HG03103 (cell line): Measurements from ENCODE around the gene SUSD1.

Experiments used
- ATAC-seq: cut with Tn5 transposase; IDR thresholded peaks from one replicate; pipeline ENCODE4 v1.9.1; 2021; ENCODE audit warnings: low read depth; ENCODE audit not compliant: unreplicated experiment

Gene SUSD1

DNA sequence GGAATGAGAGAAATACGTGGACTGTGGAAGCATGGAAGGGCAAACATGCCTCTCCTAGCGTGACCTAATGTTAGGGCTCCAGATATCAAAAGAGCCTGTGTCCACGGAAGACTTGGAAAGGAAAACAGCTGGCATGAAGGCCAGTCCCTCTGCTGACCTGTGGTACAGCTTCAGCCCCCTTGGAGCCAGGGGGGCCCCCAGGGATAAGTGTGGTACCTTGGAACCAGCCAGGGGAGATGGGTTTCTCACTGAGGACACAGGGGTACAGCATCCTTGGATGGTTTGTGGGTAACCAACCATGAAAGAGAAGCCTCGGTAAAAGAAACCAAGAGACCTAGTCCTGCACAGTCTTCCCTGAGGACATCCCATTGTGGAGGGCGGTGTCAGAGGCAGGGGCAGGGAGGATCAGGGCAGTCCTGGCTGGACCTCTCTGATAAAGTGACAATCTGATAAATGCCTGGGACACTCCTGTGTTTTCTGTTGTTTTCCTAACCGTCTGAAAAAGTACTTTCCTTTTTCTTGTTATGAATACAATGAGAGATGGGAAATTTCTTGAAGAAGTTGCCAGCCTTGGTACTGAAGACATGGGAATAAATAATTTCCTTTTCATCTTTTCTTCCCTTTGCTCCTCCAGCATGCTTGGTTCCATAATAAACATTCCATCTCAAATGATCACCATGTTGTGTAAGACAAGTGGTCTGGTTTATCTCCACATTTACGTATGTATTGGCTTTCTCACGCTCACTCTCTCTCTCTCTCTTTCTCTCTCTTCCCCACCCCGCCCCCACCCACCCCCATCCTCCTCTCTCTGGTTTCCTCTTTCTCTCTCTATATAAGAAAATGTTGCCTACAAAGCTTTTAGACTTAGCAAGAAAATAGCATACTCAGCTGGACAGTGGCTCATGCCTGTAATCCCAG, 102.1 kb downstream of the SUSD1 start:
- no peak for ATAC-seq

DNA sequence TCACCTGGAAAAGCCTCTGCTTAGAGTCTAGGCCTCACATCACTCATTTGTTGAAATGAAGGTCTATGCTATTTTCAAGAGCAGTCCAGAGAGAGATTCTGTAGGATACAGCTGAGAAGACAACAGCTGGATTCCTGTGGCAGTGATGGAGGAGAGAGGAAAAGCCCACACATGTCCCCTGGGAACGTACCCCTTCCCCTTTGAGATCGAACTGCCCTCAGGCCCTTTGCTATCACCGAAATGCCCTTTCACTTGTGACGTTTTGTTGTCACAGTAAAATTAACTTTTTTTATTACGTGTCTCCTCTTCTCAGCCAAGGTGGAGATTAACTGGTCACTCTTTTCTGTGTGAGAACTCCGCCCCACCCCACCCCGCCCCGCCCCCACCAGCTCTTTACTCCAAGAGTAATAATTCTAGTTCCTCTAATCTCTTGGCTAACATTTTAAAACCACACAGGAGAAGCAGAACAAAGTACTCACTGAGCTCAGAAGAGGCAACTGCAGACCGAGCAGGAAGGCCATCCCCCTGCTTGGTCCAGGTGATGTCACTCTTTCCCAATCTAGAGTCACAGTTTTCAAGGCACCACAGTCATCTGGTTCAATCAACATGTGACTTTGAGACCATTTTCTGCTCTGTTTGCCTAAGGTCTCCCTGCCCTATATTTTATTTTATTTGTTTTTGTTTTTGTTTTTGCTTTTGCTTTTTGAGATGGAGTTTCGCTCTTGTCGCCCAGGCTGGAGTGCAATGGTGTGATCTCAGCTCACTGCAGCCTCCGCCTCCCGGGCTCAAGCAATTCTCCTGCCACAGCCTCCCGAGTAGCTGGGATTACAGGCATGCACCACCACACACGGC, 105.6 kb downstream of the SUSD1 start:
- no peak for ATAC-seq

DNA sequence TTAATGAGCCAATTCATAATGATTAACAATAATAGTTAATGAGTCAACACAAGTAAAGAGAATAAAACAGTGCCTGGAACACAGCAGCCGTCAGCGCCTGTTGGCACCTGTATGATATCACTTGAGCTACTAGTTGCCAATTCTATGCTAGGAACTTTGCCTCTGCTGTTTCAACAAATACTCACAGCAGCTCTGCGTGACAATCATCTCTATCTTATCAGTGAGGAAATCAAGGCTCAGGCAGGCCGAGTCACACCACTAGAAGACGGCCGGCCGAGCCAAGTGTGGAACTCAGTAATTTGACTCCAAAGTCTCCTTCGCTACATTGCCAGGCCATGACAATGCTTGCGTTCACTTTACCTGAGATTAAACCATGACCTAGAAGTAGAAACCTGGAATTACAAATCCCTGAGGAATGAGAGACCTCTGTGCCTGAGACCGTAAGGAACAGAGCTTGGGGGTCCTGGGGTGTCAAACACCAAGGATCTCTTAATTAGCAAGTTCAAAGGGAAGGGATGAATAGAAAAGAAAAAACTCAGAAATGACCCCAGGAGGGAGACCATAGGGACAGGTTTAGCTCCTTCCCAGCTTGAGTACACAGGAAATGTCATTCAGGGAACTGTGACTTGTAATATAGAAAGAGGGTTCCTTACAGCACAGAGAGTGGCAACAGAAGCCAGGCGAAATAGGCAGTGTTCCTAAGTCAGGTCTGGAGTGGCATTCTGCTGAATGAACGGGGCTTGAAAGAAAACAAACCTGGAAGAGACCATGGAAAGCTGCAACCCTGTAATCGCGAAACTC, 109.1 kb downstream of the SUSD1 start:
- no peak for ATAC-seq

DNA sequence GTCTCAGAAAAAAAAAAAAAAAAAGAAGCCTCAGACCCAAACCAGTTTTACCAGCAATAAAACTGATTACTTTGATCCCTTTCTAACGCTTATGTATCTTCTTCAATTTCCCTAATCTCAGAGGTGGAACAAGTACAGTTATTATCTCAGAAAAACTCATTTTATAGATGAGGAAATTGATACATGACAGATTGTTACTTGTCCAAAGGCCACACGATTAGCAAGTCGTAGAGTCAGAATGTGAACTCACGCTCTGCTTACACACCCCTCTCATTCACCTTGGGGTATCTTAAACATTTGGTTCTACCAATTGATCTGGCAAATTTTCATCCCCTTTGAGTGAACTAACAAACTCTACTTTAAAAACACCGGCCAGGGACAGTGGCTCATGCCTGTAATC, 110.2 kb downstream of the SUSD1 start:
- ATAC-seq, result no peak

DNA sequence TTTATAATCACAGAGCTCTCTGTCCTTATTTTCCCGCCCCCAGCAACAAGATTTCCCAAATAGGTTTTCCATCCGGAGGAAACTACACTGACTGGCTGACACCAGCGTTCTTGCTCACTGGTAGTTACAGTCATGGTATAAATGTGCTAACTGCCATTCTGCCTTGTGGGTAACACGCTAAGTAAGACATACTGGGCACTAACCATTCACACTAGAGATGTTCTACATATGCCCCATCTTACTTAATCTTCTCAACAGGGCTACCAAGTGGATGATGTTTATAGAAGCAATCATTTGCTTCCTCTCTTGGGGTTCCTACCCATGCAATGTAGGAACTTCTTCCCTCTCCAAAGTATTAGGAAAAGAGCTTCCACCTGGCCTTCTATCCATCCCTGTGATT, 111.5 kb downstream of the SUSD1 start:
- no peak for ATAC-seq

DNA sequence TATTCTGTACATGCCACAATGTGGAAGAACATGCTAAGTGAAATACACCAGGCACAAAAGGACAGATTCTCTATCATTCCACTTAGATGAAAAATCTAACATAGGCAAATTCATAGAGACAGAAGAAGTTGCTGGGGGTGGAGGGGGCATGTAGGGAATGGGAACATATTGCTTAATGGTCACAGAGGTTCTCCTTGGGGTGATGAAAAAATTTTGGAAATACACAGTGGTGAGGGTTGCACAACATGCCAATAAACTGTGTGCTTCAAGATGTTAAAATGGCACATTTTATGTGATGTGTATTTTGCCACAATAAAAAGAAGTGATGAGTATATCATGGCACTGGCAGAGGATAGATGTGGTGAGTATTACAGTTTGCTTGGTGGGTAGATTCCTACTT, 111.9 kb downstream of the SUSD1 start:
- ATAC-seq, result no peak

DNA sequence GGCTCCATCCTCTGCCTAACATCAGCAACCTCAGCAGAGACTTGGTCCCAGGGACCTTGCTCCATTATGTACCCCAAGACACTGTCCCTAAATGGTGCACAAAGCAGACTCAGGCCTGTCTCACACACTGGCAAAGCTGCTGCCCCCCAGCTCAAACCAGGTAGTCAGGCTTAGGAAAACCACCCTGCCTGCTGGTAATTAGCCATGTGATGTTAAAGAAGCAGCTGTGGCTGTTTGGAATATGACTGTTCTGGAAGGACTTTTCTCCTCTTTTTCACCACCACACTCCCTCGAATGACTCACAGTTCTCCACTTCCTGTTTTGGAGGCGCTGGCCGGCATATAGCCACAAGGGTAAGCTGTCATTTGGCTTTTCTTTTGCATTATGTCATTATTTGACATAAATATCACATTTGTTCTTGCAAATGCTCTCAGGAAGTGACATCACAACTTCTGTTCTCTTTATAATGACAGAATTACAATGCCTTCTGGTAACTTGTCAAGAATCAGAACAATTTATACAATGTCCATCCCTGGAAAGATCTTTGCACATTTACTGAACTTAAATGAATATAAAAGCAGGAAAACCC, 113.9 kb downstream of the SUSD1 start:
- ATAC-seq, result peak; percentile 81

DNA sequence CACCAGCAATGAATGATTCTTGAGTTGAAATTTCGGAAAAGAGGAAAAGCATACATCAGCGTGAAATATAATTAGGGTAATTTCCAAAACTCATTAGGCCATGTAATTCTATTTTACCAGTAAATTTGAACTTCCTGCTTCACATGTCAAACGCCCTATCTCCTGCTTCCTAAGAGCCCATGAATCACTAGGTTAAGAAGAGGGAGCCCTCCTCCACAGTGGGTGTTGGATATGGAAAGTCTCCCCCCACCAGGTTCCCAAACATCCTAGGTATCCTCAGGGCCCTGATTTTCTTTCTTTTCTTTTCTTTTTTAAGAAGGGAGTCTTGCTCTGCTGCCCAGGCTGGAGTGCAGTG, 115.2 kb downstream of the SUSD1 start:
- no peak for ATAC-seq

DNA sequence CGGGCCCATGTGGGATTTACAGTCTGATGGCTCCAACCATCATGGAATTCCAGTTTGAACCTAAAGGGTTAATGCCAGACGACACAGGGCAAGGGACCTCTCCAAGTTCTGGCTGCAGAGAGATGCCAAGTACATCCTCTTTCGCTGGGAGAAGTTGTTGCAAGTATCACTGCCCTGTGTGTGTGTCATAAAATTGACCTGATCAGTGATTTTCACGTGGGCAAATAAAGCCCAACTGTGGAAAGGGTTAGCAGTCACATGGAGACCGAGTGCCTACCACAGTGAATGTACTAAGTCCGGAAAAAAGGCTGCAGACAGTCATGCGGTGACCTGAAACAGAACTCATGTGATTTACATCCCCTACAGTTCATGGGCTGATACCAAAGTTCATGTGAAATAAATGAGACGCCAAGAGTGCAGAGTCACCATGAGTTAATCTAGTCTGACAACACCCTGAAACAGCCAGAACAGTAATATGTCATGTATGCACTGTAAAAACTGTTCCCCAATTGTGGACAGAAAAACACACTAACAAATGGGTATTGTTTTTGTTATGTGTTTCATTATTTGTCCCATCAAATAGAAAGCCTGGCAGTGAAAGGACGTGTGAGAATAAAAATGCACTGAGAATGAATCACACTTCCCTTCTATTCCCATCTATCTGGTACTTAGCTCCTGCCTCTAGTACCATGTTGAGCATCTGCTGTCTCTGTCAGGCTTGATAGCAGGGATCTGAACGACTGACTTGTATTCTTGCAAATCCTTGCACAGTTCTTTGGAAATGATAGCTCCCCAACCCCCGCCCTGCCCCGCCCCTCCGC, 115.7 kb downstream of the SUSD1 start:
- no peak for ATAC-seq

DNA sequence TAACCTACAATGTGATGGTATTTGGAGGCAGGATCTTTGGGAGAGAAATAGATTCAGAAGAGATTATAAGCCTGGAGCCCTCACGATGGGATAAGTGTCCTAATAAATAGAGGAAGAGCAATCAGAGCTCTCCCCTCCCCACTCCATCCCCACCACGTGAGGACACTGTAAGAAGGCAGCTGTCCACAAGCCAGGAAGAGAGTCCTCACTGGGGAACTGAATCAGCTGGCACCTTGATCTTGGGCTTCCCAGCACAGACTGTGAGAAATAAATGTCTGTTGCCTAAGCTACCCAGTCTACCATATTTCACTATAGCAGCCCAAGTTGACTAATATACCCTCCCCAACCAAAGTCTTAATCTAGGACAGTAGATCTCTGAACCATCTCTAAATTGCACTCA, 118.1 kb downstream of the SUSD1 start:
- no peak for ATAC-seq

DNA sequence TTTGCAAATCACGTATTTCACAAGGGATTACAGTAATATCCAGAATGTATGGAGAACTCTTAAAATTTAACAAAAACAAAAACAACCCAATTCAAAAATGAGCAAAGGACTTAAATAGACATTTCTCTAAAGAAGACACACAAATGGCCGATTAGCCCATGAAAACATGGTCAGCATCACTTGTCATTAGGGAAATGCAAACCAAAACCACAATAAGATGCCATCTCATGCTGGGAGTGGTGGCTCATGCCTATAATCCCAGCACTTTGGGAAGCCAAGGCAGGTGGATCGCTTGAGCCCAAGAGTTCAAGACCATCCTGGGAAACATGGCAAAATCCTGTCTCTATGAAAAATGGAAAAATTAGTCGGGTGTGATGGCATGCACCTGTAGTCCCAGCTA, 120.2 kb downstream of the SUSD1 start:
- ATAC-seq, result no peak

DNA sequence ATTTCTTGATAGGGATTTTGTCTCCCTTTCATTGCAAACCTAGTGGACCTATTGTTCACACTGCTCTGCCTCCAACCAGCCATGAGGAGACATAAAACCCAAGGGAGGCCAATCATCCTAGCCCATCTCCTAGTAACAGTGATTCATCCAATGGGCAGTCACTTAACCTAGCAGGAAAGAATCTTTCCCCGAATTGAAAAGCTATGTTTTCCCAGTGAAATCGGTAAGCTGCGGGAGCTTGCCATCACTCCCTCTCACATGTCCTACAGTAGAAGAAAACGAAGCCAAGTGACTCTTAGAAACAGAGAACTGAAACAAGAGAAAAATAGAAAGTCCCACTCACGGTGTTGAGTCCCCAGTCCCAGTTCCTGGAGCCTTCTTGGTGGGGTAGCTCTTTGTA, 123.3 kb downstream of the SUSD1 start:
- ATAC-seq, result no peak

DNA sequence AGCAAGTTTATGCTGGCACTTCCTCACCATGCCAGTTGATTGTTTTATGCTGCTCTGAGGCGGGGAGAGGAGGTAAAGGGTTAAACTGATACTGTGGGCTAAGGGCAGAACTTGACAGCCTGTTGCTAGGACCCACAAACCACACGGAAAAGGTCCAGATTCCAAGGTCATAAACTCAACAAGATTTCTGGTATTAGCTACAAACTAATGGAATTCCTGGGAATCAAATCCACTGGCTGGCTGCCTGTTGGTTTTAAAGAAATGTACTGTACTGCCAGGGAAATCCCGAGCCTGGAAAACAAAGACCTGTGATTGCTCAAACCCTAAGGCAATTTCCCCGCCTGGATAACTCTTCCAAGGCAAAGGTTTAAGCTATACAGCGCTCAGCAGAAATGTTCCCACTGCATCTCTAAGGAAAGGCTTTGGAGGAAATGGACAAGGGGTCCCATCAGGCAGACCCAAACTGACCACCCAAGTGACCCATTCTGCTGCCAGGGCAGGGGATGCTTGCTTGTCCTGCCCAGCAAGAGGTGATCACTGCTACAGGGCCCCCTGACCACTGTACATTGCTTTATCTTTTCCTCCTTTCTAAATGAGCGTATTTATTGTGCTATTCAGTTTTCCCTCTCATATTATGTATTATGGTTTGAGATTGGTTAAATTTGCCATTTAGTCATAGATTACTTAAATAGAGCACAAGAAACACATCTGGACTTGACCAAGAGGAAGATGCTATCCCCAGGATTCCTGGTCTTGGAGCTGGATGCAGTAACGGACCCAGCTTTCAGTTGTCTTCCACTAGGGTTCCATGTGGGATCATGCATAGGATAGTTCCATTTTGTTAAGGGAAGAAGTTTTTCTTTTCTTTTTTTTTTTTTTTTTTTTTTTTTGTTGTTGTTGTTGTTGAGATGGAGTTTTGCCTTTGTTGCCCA, 124.3 kb downstream of the SUSD1 start:
- no peak for ATAC-seq

DNA sequence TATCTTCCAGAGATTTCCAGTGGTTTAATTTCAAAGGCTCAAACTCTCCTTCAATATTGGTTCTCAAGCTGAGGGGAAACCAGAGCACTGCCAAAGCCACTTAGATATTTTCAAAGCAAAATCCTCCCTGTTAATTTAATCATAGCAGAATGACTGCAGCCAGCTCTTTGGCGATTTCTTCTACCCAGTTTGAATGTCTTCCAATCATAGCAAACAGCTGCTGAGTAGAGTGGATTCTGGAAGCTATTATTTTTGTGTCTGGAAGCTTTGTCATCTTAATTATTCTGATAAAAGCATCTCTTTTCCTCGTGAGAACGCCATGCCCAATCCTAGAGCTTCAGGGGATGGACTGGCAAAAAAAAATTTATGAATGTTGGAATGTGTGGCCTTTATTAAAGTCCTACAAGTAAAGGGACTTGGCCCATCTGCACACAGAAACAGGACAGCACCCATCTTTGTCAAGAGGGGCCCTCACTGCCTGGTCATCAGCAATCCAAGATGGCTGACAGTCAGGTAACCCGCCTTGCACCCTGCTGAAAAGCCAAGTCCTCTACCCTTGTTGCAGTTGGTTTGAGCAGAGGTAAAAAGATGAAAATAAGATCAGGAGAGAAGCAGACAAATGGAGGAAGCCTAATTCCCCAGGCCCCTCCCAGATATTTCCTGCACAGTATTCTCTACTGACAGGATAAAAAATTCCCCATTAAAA, 125.1 kb downstream of the SUSD1 start:
- no peak for ATAC-seq

DNA sequence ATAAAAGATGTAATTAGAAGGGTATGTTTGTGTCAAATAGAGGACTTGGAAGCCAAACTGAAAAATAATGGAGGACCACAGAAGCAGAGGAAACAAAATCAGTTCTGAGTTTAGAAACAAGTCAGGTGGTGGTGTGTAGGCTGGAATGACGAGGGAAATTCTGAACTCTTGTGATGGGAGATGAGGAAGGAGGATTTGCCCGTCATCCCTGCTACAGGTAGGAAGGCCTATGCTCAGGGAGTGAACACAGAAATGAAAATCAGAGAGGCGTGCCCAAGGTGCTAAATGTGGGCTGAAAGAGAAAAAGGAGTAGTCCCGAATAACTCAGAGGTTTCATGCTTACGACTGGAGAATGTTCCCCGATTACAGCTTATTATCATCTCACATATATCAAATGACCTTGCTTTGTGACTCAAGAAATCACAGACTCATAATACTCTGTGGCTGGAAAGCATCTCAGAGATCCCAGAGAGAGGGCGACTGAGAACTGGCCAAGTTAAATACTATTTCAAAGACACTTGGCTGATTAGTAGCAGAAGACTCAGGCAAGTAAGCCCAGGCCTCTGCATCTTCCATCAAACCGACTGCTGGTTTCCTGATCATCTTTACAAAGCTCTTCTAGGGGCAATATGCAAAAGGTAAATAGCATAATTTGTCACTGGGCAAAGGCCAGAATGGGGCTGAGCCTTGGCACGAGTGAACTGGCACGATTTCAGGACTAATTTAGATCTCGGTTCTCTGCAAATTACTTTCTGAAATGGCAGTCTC, 126.0 kb downstream of the SUSD1 start:
- ATAC-seq, result no peak

DNA sequence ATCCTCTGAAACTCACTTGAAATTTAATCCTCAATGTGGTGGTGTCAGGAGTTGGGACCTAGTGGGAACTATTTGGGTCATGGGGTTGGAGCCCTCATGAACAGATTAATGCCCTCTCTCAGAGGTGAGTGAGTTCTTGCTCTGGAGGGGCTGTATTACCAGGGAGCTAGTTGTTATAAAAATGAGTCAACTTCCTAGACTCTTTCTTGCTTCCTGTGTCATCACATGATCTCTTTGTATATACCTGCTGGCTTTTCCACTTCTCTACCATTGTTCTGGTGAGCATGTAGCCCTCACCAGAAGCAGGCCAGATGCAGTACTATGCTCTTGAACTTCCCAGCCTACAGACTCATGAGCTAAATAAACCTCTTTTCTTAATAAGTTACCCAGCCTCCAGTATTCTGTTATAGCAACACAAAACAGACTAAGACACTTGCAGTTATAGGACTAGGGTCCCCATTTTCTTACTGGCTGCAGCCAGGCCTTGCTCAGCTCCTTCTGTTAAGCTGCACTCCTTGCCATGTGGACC, 127.5 kb downstream of the SUSD1 start:
- ATAC-seq, result no peak

DNA sequence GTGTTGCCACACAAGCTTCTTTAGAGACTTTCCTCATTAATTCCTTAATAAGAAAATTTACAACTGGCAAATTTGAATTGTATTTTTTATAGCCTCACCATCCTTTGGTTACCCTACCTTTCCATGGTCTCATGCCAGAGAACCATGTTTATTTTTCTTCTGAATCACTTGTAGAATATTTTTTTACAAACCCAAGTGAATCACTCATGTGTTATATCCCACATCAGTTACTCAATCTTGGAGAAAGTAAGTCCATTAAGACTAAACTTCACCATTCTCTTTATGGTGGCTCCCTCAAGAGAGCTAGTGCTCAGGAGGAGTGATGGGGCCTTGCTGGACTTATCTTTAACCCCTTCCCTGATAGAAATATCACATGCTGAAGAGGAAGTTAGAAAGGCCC, 128.9 kb downstream of the SUSD1 start:
- ATAC-seq, result no peak
